ENCODE results near the gene GPR62.
A peak's percentile ranks its signal among the peaks of the same experiment; 100 is the strongest.
"Not testable (repeated sequence)": the region's sequence is repeated elsewhere in the genome, so short reads cannot be mapped to it uniquely, and the experiment has no call there.

GPR62 gene

GRCh38 chr3:51970606-51971300 is 15.6 kb downstream of the GPR62 start:
- DNase-seq (ENCODE audit: low read depth), result no peak

DNA sequence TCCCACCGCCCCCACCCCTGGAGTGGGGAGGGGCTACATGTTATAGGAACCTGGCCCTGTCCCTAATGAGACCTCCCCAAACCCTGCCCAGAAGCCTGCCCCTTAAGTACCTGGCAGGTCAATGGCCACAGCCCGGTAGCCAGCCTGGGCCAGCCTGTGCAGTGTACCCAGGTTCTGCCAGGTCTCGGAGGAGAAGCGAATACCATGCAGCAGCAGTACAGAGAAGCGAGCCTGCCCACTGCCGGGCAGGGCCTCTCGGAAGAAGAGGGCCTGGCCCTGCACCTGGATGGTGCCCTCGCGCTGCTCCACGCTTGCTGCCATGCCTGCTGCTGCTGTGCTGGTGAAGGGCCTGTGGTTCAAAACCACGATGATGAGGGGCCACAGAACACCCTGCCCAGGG is 16.2 kb downstream of the GPR62 start:
- no peak for DNase-seq (ENCODE audit: low read depth)

GRCh38 chr3:51974277-51974962 is 19.2 kb downstream of the GPR62 start:
- DNase-seq (ENCODE audit: low read depth), result no peak

DNA sequence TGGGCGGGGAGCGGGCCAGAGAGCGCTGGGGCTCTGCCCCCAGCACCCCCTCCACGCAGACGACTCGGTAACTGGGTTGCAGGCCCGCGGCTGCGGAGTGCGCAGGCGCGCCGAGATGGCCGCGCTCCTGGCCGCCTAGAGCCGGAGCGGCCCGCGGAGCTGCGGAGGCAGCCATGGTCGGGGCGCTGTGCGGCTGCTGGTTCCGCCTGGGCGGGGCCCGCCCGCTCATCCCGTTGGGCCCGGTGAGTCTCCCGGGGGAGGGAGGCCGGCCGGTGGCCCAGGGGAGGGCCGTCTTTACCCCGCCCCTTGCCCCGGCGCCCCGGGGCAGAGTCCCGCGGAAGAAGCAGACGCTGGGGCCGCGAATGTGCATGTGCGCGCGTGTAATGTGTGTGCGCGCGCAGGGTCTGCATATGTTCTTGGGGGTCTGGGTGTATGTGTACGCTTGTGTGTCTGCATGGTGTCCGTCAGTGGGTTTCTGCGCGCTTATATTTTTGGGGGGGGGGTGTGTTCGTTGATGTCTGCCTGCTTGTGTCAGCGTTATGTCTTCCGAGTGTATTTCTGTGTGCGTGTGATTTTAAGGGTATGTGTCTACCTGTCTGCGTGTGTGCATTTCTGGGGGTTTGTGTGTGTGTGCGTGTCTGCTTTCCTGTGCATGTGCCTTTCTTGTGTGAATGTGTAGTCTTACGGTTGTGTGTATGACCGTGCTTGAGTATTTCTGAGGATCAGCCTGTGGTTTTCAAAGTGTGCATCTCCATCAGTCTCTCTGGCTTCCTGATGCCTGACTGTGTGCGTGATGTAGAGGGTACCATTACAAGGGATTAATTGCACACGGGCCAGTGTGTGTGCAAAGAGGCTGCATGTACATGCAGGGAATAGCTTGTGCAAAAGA is 20.0 kb downstream of the GPR62 start, which contains the start of gene ABHD14A:
Gene ABHD14A (plus strand): TSS at position 102 of the 889 bp plus-strand sequence. CDS start 72 bp downstream, at position 174.
- DNase-seq (ENCODE audit: low read depth), result peak; percentile 43

GRCh38 chr3:51975852-51976549 is 20.8 kb downstream of the GPR62 start:
- peak; percentile 60 for DNase-seq (ENCODE audit: low read depth)

DNA sequence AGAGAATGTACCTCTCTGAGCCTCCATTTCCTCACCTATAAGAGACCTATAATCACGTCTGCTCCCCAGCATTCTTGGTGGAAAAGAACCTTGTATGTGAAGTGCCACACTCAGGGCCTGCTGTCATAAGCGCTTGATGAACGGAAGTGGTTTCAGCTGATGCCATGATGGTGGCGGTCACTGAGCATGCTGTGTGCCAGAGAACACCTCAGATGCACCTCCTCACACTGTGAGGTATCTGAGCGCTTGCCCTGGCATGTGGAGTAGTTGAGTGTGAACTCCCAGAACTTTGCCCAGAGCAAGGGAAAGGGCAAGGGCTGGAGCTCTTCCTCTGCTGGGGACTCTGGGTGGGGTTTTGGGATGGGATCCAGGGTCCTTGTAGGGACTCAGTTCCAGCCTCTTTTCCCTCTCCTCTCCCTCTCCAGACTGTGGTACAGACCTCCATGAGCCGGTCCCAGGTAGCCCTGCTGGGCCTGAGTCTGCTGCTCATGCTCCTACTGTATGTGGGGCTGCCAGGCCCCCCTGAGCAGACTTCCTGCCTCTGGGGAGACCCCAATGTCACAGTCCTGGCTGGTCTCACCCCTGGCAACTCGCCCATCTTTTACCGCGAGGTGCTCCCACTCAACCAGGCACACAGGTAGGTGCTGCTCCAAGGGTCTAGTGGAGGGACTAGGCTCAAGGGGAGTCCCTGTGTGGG is 22.4 kb downstream of the GPR62 start:
- no peak for DNase-seq (ENCODE audit: low read depth)

GRCh38 chr3:51978143-51978502 is 22.9 kb downstream of the GPR62 start:
- DNase-seq (ENCODE audit: low read depth), result no peak

DNA sequence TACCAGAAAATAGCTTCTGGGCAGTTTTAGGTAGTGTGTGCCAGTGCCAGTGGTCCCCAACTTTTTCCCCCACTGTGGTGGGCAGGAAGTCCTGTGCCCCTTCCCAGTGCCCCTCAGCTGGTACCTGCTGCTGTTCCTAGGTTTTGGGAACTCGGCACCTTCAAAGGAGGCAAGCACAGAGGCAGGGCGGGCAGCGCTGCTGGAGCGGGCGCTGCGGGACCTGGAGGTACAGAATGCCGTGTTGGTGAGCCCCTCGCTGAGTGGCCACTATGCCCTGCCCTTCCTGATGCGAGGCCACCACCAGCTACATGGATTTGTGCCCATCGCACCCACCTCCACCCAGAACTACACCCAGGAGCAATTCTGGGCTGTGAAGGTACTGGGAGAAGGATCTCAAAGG is 25.1 kb downstream of the GPR62 start:
- no peak for DNase-seq (ENCODE audit: low read depth)

GRCh38 chr3:51982352-51982837 is 27.2 kb downstream of the GPR62 start:
- peak; percentile 28 for DNase-seq (ENCODE audit: low read depth)

DNA sequence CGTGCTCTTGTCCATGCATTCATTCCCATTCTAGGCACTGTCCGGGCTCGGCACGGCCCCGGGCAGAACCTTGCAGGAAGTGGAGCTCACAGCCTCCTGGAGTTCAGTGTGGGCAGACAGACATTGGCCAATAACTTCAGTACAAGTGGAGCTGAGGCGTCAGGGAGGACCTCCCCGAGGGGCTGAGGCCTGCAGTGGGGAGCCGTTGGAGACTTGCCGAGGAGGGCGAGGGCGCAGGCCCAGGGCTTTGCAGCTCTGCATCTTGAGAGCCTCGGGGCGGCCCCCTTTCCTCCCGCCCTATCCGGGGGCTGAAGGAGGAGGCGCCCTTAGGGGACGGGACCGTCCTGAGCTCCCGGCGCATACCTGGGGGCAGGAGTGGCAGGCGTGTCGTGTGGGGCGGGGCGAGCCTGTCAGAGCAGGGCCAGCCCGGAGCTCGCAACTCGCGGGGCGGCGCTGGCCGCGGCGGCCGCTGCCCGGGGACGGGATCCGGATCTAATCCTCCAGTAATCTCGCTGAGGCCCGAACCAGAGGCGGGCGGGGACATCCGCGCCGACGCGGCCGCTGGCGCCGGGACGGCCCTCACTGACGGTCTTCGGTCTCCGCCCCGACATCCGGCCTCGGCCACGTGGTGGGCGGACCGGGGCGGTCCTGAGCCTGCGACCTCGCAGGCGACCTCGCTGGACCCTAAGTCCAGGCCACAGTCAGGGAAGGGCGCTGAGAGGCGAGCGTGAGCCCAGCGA is 27.8 kb downstream of the GPR62 start, which contains the start of gene ACY1:
Gene ACY1 (plus strand): TSS at position 698 of the 740 bp plus-strand sequence. CDS start 530 bp downstream, outside the sequence.
- DNase-seq (ENCODE audit: low read depth), result peak; percentile 92

DNA sequence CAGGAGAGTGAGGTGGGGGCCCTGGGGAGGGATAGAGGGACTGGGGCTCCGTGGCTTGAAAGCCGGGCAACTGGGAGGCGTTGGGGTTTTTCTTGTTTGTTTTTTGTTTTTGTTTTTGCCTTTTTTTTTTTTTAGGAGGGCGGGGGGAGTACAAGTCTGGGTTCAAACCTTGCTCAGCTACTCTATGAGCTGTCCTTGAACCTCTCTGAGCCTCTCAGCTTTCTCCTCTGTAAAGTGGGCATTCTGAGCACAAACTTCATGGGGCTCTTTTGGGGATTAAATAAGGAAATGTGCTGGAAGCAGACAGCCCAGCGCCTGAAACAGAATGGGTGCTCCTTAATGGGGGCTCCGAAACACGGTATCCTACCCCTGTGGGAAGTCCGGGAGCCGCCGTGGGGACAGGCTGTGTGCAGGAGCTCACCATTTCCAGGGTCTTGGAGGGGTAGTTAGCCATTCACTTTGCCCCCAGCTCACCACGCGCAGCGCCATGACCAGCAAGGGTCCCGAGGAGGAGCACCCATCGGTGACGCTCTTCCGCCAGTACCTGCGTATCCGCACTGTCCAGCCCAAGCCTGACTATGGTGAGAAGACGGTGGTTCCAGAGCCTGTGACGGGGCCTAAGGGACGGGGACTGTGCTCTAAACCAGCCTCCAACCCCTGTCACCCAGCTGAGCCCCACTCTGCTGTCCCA is 28.5 kb downstream of the GPR62 start:
- DNase-seq (ENCODE audit: low read depth), result no peak

- DNase-seq (ENCODE audit: low read depth), result no peak
Measured at GRCh38 chr3:51984269-51984647, 29.1 kb downstream of the GPR62 start.

GRCh38 chr3:51985063-51985462 is 29.9 kb downstream of the GPR62 start:
- DNase-seq (ENCODE audit: low read depth), result no peak

- DNase-seq (ENCODE audit: low read depth), result no peak
Measured at GRCh38 chr3:51986010-51986947, 31.1 kb downstream of the GPR62 start.

DNA sequence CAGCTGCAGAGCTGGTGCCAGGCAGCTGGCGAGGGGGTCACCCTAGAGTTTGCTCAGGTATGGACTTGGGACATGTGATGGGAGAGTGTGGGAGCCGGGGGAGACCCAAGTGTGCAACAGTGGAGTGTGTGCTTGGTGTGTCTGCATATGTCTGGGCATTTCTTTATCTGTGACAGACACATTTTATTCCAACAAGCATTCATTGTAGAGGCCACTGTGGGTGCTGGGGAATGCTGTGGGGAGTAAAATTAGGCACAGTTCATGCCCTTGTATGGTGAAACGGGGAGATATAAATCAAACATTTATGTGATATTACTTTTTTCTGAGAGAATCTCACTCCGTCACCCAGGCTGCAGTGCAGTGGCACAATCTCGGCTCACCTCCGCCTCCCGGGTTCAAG is 32.4 kb downstream of the GPR62 start:
- no peak for DNase-seq (ENCODE audit: low read depth)

DNA sequence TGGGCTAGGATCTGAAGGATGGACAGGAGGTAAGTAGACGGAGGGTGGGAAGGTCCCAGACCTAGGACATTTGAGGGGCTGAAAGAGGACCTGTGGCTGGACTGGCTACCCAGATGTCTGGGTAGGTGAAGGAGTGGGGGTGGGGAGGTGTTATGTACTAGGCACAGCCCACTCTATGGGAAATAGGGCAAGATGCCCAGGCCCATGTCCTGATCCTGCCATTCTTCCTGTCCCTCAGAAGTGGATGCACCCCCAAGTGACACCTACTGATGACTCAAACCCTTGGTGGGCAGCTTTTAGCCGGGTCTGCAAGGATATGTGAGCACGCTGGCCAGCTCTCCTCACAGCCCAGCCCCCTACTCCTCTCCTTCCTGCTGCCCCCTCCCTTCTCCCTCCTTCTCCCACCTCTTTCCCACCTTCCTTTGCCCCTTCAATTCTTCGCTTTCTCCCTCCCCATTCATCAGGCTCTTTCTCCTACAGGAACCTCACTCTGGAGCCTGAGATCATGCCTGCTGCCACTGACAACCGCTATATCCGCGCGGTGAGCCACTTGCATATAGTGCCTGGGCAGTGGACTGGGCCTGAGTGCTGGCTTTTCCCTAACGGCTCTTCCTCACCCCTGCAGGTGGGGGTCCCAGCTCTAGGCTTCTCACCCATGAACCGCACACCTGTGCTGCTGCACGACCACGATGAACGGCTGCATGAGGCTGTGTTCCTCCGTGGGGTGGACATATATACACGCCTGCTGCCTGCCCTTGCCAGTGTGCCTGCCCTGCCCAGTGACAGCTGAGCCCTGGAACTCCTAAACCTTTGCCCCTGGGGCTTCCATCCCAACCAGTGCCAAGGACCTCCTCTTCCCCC is 33.3 kb downstream of the GPR62 start:
- no peak for DNase-seq (ENCODE audit: low read depth)

GRCh38 chr3:51990501-51990971 is 35.4 kb downstream of the GPR62 start:
- not testable (repeated sequence) for DNase-seq (ENCODE audit: low read depth)

Data from amniotic epithelial cell (primary cell).